Transverse colon (tissue), 4 donors: ENCODE data around the gene UMAD1. TPM values are rescaled to one million over a fixed set of nuclear protein-coding genes. Genes with fewer than 3 reads are reported as not detected.

Experiments
- DNase-seq: peaks from one replicate; pipeline ENCODE4 v3.0.0-alpha.2; 2019
- H3K27ac ChIP-seq, 4 donors: fragments of 200-600 bp; sonication (generic); 2 replicates each; pipeline ENCODE4 v1.5.1; 2016 to 2018; ENCODE audit warnings: inconsistent platforms in 4 of 4
- H3K27me3 ChIP-seq: fragments of 200-600 bp; sonication (generic); 2 replicates; pipeline ENCODE4 v1.5.1; 2017; ENCODE audit warnings: inconsistent platforms
- H3K36me3 ChIP-seq, 4 donors: fragments of 200-600 bp; sonication (generic); 2 replicates each; pipeline ENCODE4 v1.5.1; 2017 to 2019; ENCODE audit warnings: inconsistent platforms in 4 of 4
- H3K4me1 ChIP-seq, 4 donors: fragments of 200-600 bp; sonication (generic); 2 replicates each; pipeline ENCODE4 v1.5.1; 2017 to 2020; ENCODE audit warnings: inconsistent platforms in 4 of 4
- H3K4me3 ChIP-seq, 4 donors: fragments of 200-600 bp; sonication (generic); 1 replicate in 1 of 4; 2 replicates in 3 of 4; pipeline versions ENCODE4 v1.5.1 to v1.6.1; 2017 to 2019; ENCODE audit warnings: inconsistent platforms in 4 of 4
- H3K9me3 ChIP-seq, 2 donors: fragments of 200-600 bp; sonication (generic); 2 replicates each; pipeline ENCODE4 v1.5.1; 2017 to 2019; ENCODE audit warnings: inconsistent platforms in 2 of 2
- CTCF ChIP-seq, 5 experiments: fragments of 200-600 bp in 3 of 5; fragments of 450-650 bp in 2 of 5; sonication (generic) in 3 of 5; IDR thresholded peaks; 1 replicate in 2 of 5; 2 replicates in 3 of 5; pipeline ENCODE4 v1.5.1; 2016 to 2017; ENCODE audit warnings: antibody characterized with exemption in 5 of 5, inconsistent platforms in 3 of 5, mild to moderate bottlenecking in 2 of 5, moderate library complexity in 1 of 5
- EP300 ChIP-seq: sonication (generic); formaldehyde crosslinking; IDR thresholded peaks from one replicate; pipeline ENCODE4 v1.6.1; 2017; ENCODE audit warnings: antibody characterized with exemption, low read depth
- POLR2A ChIP-seq: fragments of 450-650 bp; IDR thresholded peaks from one replicate; pipeline ENCODE4 v1.6.1; 2016; ENCODE audit warnings: antibody characterized with exemption, mild to moderate bottlenecking, moderate library complexity
- POLR2AphosphoS5 ChIP-seq, 3 donors: sonication (generic); formaldehyde crosslinking; IDR thresholded peaks; one replicate each; pipeline ENCODE4 v1.6.1; 2016; ENCODE audit warnings: antibody characterized with exemption in 3 of 3
- WGBS, 2 donors: methylation state at CpG; one replicate each; pipeline ENCODE4 v1.1.5; 2018; ENCODE audit warnings: low coverage in 1 of 2; 5-methylcytosine and 5-hydroxymethylcytosine counted together
- in situ Hi-C, 4 donors: fragments of 200-750 bp; cut with MboI; loops; one replicate each; pipeline versions ENCODE4 v1.15.0 to v1.15.1; 2017; ENCODE audit warnings: low sequenced_read_pairs in 3 of 4, low pct_ligation_motif_present in 1 of 4, low pct_unique_long_range_greater_than_20kb in 1 of 4
- intact Hi-C: fragments of 100-400 bp; cut with DNase I; formaldehyde crosslinking; loops from one replicate; pipeline ENCODE4 v1.15.1; 2023; ENCODE audit warnings: low total_unique reads
- total RNA-seq, 4 donors: library from RNA; depleted of rRNA; stranded (reverse); fragments of >200 nt; gene quantifications; one replicate each; pipeline ENCODE4 v1.1.0, GENCODE V29; 2016

UMAD1 gene
- total RNA-seq, 4 donors from 2014 or later: 0.40 to 21.3 (median 14.6) TPM

DNA sequence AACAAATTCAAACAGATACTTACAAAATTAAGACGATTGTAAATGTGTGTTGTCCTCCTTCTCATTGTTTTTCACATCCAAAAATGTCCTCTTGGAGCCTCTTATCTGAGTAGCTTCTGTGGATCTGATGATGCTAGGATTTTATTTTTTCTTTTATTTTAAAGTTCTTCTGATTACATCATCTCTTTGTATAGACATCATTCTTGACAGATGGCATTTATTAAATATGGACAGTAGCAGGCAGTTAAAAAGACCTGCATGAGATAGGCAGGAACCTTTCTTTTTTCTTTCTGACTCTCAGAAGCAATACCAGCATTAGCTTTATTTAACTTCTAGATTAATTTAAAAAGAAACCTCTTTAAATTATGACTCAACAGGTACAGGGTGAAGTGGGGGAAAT is 77.9 kb downstream of the UMAD1 start, which contains the start of gene RPA3:
Gene RPA3, minus strand, starts transcription at position 116 of the 400 bp plus-strand sequence. CDS start 78,189 bp downstream, outside the sequence.
- in situ Hi-C loops: no loop called here
- Histone ChIP-seq H3K4me1 (peaks cover 0 to 16% (median 3%) of the 10 kb centered on the region in 4 donors), H3K27me3 (no peaks in the 10 kb centered on the region), H3K9me3 (no peaks in the 10 kb centered on the region), H3K4me3 (no peak within 1 kb of the TSS), H3K27ac (no peak within 1 kb of the TSS), H3K36me3 (no peaks in the 10 kb centered on the region)
- 80 to 95% methylated on average over 1 of the region's 1 CpG for WGBS, 2 donors
- intact Hi-C loops: no loop called here
- no peak for DNase-seq
- TF ChIP-seq POLR2AphosphoS5 (IDR thresholded peaks at IDR 0.05) (no peak), POLR2A (no peak), EP300 (no peak), CTCF (IDR thresholded peaks at IDR 0.05) (no peak)

DNA sequence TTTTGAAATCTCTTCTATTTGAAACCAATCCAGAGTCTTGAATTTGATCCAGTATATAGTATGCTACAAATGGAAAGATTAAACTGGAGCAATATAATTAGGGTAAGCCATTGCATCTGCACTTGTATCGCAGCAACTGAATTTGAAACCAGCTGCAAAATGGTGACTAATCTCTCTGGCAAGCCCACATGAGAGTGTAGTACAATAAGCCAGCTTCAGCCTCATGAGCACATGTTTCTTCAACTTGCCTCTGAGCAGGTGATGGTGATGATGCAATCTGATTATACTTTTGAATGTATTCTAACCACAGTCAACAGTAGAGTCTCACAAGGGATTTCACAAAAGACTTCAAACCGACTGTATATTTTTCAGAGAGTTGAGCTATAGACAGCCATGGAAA is 78.7 kb downstream of the UMAD1 start:
- in situ Hi-C loops: no loop called here
- no peak overlapping the region for H3K4me3 ChIP-seq
- intact Hi-C loops: no loop called here
- peaks cover 0 to 16% (median 3%) of the 10 kb centered on the region in 4 donors for H3K4me1 ChIP-seq
- TF ChIP-seq POLR2A (no peak), POLR2AphosphoS5 (IDR thresholded peaks at IDR 0.05) (peak in 1 of 3 donors; percentile 42)
- peak; percentile 18 for DNase-seq
- no peaks in the 10 kb centered on the region for H3K36me3 ChIP-seq
- 25% methylated on average over 2 of the region's 2 CpGs for WGBS, 2 donors
- no peaks in the 10 kb centered on the region for H3K27me3 ChIP-seq
- H3K27ac ChIP-seq: no peak overlapping the region
- H3K9me3 ChIP-seq: no peaks in the 10 kb centered on the region

- peaks cover 0 to 16% (median 3%) of the 10 kb centered on the region in 4 donors for H3K4me1 ChIP-seq
- 41 to 43% methylated on average over 1 of the region's 1 CpG for WGBS, 2 donors
- in situ Hi-C loops: no loop called here
These were observed 79.6 kb downstream of the UMAD1 start for GRCh38 chr7:7720193-7720592.

GRCh38 chr7:7720750-7721621 is 80.4 kb downstream of the UMAD1 start:
- TF ChIP-seq POLR2A (no peak), POLR2AphosphoS5 (IDR thresholded peaks at IDR 0.05) (no peak), EP300 (no peak), CTCF (IDR thresholded peaks at IDR 0.05) (no peak)
- DNase-seq: no peak

More at GRCh38 chr7:7720193-7720592, 79.6 kb downstream of the UMAD1 start:
- H3K27me3 ChIP-seq: no peaks in the 10 kb centered on the region
- H3K4me3 ChIP-seq: no peak overlapping the region
- no peaks in the 10 kb centered on the region for H3K9me3 ChIP-seq
- no peaks in the 10 kb centered on the region for H3K36me3 ChIP-seq
- TF ChIP-seq POLR2A (no peak), POLR2AphosphoS5 (IDR thresholded peaks at IDR 0.05) (no peak), CTCF (IDR thresholded peaks at IDR 0.05) (no peak), EP300 (no peak)
- intact Hi-C loops: no loop called here
- H3K27ac ChIP-seq: no peak overlapping the region
- DNase-seq: no peak

More at GRCh38 chr7:7720750-7721621, 80.4 kb downstream of the UMAD1 start:
- no peak overlapping the region for H3K27ac ChIP-seq
- no peaks in the 10 kb centered on the region for H3K27me3 ChIP-seq
- no peaks in the 10 kb centered on the region for H3K9me3 ChIP-seq
- no peaks in the 10 kb centered on the region for H3K36me3 ChIP-seq
- WGBS, 2 donors: 88% methylated on average over 4 to 5 of the region's 5 CpGs
- intact Hi-C loops (no loop called here), in situ Hi-C loops (no loop called here)
- no peak overlapping the region for H3K4me3 ChIP-seq
- H3K4me1 ChIP-seq: peaks cover 0 to 16% (median 3%) of the 10 kb centered on the region in 4 donors
